Hepatocyte (in vitro differentiated cells): ENCODE data around the gene GALNT18.

Experiments used
- CTCF ChIP-seq: fragments of 200-600 bp; sonication (generic); IDR thresholded peaks from 2 replicates; pipeline ENCODE4 v1.5.1; 2016; ENCODE audit warnings: antibody characterized with exemption, mild to moderate bottlenecking; ENCODE audit not compliant: poor library complexity
- EZH2 ChIP-seq: fragments of 200-600 bp; sonication (generic); IDR thresholded peaks from 2 replicates; pipeline ENCODE4 v1.6.1; 2016; ENCODE audit warnings: antibody characterized with exemption, mild to moderate bottlenecking, borderline replicate concordance

GRCh38 chr11:11253995-11254394 is 367.8 kb downstream of the GALNT18 start:
- TF ChIP-seq EZH2 (no peak), CTCF (no peak)
